ENCODE results near the gene LRP1.

GRCh38 chr12:57237596-57237931, 109.3 kb downstream of the LRP1 start:
- TF ChIP-seq POLR2A (IDR thresholded peaks at IDR 0.05) (no peak), POLR2AphosphoS5 (IDR thresholded peaks at IDR 0.05) (no peak), CTCF (IDR thresholded peaks at IDR 0.05) (no peak)
